ENCODE results near the gene C3orf22. TPM values are rescaled to one million over a fixed set of nuclear protein-coding genes. Genes with fewer than 3 reads are reported as not detected.

Gene C3orf22
- polyA plus RNA-seq, 3 donors: not detected

DNA sequence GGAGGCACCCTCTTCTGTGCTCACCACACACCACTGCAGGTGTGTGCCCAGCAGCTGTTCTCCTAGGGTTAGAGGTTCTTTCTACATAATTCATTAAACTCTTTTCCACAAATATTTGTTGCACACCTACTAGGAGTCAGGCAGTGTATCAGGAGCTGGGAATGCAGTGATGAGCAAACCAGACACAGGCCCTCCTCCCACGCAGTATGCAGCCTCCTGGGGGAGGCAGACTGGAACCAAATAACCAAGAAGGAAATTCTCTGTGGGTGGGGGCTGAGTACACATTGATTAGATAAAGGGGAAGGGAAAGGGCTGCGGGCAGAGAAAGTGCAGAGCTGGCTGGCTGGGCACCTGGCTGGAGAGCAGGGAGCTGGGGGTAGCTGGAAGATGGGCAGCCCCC lies 18.5 kb upstream of the C3orf22 start:
- Histone ChIP-seq H3K4me1 (ENCODE audit: control insufficient read depth in 1 of 2, insufficient read depth in 2 of 2, low read length in 2 of 2) (no peaks in the 10 kb centered on the region), H2AFZ (ENCODE audit: insufficient read depth, low read depth, low read length, poor library complexity, severe bottlenecking) (no peak overlapping the region), H3K27ac (ENCODE audit: low read depth in 1 of 2, low read length in 2 of 2) (no peak overlapping the region), H3K36me3 (replicated peaks in 1 of 2; ENCODE audit: control insufficient read depth in 1 of 2, insufficient read depth in 2 of 2, low read length in 2 of 2) (no peaks in the 10 kb centered on the region), H4K20me1 (ENCODE audit: insufficient read depth, low read length) (no peaks in the 10 kb centered on the region), H3K4me3 (replicated peaks in 1 of 3; ENCODE audit: low read depth in 2 of 3, low read length in 3 of 3) (no peak overlapping the region), H3K27me3 (ENCODE audit: control insufficient read depth in 2 of 2, insufficient read depth in 2 of 2, low read length in 2 of 2) (no peaks in the 10 kb centered on the region), H3K9me3 (replicated peaks in 1 of 2; ENCODE audit: control insufficient read depth in 1 of 2, insufficient read depth in 1 of 2, low read length in 2 of 2) (no peaks in the 10 kb centered on the region), H3K4me2 (replicated peaks; ENCODE audit: extremely low read depth, low read length, poor library complexity, severe bottlenecking) (no peak overlapping the region), H3K9ac (ENCODE audit: insufficient read depth, low read length, poor library complexity, severe bottlenecking) (no peak overlapping the region), H3K79me2 (ENCODE audit: insufficient read depth, low read length) (no peaks in the 10 kb centered on the region)
- intact Hi-C loops (cut with micrococcal nuclease): no loop called here
- Mint-ChIP-seq H3K27me3 (ENCODE audit: low read depth in 3 of 3) (peaks cover 0 to 6% (median 2%) of the 10 kb centered on the region in 3 donors), H3K9me3 (peaks cover 0 to 3% (median 0%) of the 10 kb centered on the region in 7 donors), H3K36me3 (no peaks in the 10 kb centered on the region), H3K4me3 (no peak overlapping the region), H3K27ac (no peak overlapping the region), H3K4me1 (no peaks in the 10 kb centered on the region)
- TF ChIP-seq, protein P1, sequence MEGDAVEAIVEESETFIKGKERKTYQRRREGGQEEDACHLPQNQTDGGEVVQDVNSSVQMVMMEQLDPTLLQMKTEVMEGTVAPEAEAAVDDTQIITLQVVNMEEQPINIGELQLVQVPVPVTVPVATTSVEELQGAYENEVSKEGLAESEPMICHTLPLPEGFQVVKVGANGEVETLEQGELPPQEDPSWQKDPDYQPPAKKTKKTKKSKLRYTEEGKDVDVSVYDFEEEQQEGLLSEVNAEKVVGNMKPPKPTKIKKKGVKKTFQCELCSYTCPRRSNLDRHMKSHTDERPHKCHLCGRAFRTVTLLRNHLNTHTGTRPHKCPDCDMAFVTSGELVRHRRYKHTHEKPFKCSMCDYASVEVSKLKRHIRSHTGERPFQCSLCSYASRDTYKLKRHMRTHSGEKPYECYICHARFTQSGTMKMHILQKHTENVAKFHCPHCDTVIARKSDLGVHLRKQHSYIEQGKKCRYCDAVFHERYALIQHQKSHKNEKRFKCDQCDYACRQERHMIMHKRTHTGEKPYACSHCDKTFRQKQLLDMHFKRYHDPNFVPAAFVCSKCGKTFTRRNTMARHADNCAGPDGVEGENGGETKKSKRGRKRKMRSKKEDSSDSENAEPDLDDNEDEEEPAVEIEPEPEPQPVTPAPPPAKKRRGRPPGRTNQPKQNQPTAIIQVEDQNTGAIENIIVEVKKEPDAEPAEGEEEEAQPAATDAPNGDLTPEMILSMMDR (IDR thresholded peaks at IDR 0.05): no peak
- no peak for DNase-seq
- 91% methylated on average over 1 of the region's 2 CpGs for WGBS (ENCODE audit: insufficient coverage)

GRCh38 chr3:126573492-126574117 lies 14.9 kb upstream of the C3orf22 start:
- intact Hi-C loops (cut with micrococcal nuclease): no loop called here
- no peak overlapping the region for H3K4me2 ChIP-seq (replicated peaks; ENCODE audit: extremely low read depth, low read length, poor library complexity, severe bottlenecking)
- H3K4me1 ChIP-seq (ENCODE audit: control insufficient read depth in 1 of 2, insufficient read depth in 2 of 2, low read length in 2 of 2): no peaks in the 10 kb centered on the region
- no peaks in the 10 kb centered on the region for H3K9me3 ChIP-seq (replicated peaks in 1 of 2; ENCODE audit: control insufficient read depth in 1 of 2, insufficient read depth in 1 of 2, low read length in 2 of 2)
- H3K27ac ChIP-seq (ENCODE audit: low read depth in 1 of 2, low read length in 2 of 2): no peak overlapping the region
- H3K27ac Mint-ChIP-seq: no peak overlapping the region
- no peak overlapping the region for H2AFZ ChIP-seq (ENCODE audit: insufficient read depth, low read depth, low read length, poor library complexity, severe bottlenecking)
- 98% methylated on average over 14 of the region's 15 CpGs for WGBS (ENCODE audit: insufficient coverage)
- H3K27me3 ChIP-seq (ENCODE audit: control insufficient read depth in 2 of 2, insufficient read depth in 2 of 2, low read length in 2 of 2): no peaks in the 10 kb centered on the region
- no peaks in the 10 kb centered on the region for H3K4me1 Mint-ChIP-seq
- H3K36me3 ChIP-seq (replicated peaks in 1 of 2; ENCODE audit: control insufficient read depth in 1 of 2, insufficient read depth in 2 of 2, low read length in 2 of 2): no peaks in the 10 kb centered on the region
- TF ChIP-seq, protein P1 (IDR thresholded peaks at IDR 0.05): no peak
- H4K20me1 ChIP-seq (ENCODE audit: insufficient read depth, low read length): no peaks in the 10 kb centered on the region
- no peaks in the 10 kb centered on the region for H3K36me3 Mint-ChIP-seq
- no peaks in the 10 kb centered on the region for H3K9me3 Mint-ChIP-seq
- no peak overlapping the region for H3K4me3 Mint-ChIP-seq
- no peak for DNase-seq
- H3K79me2 ChIP-seq (ENCODE audit: insufficient read depth, low read length): no peaks in the 10 kb centered on the region
- H3K27me3 Mint-ChIP-seq (ENCODE audit: low read depth in 3 of 3): peaks cover 0 to 3% (median 2%) of the 10 kb centered on the region in 3 donors
- H3K9ac ChIP-seq (ENCODE audit: insufficient read depth, low read length, poor library complexity, severe bottlenecking): no peak overlapping the region
- no peak overlapping the region for H3K4me3 ChIP-seq (replicated peaks in 1 of 3; ENCODE audit: low read depth in 2 of 3, low read length in 3 of 3)
